Neural cell (in vitro differentiated cells): ENCODE measurements around the gene TPRKB.

Experiments used
- TAF1 ChIP-seq: IDR thresholded peaks from 2 replicates; pipeline ENCODE4 v1.6.1; 2012; ENCODE audit warnings: low read depth
- TF ChIP-seq, protein P1 (sequence below): fragments of 450-650 bp; IDR thresholded peaks from 2 replicates; pipeline ENCODE4 v1.5.1; 2014; ENCODE audit warnings: antibody characterized with exemption, mild to moderate bottlenecking, moderate library complexity; ENCODE audit not compliant: poor library complexity, severe bottlenecking

DNA sequence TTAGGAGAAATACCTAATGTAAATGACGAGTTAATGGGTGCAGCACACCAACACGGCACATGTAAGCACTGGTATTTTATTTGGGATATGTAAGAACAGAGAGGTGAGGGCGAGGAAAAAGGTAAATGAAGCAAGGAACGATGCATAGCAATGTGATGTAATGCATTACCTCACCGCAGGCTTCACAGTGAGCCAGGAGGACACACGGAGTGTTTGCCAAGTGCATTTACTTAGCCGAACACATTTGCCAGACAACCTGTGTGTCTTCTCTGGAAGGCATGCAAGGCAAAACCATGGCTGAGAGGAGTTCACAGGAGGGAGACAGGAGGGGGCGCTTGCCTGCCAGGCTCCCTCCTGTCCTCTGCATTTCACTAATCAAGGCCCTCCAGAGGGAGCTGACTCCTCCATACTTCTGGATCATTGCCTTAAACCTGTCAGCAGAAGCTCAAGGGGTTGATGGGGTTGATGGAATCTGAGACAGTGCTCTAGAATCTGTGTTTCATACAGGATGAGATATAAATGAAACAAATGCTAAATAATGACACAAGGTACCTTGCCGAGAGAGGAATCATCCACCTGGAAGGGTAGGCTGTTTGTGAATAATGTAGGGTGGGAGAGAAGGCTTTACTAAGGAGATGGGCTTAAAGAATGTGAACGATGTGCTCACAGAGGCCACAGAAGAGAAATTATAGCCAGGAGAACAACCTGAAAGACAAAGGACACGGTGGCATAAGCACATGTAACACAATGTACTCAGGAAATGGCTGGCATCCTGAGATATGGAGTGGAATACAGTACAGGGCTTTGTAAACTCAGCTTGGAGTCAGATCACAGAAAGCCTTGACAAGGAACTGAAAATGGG is 9.1 kb upstream of the TPRKB start:
- TF ChIP-seq, protein P1, sequence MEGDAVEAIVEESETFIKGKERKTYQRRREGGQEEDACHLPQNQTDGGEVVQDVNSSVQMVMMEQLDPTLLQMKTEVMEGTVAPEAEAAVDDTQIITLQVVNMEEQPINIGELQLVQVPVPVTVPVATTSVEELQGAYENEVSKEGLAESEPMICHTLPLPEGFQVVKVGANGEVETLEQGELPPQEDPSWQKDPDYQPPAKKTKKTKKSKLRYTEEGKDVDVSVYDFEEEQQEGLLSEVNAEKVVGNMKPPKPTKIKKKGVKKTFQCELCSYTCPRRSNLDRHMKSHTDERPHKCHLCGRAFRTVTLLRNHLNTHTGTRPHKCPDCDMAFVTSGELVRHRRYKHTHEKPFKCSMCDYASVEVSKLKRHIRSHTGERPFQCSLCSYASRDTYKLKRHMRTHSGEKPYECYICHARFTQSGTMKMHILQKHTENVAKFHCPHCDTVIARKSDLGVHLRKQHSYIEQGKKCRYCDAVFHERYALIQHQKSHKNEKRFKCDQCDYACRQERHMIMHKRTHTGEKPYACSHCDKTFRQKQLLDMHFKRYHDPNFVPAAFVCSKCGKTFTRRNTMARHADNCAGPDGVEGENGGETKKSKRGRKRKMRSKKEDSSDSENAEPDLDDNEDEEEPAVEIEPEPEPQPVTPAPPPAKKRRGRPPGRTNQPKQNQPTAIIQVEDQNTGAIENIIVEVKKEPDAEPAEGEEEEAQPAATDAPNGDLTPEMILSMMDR, result no peak
- TF ChIP-seq TAF1, result no peak
